Fibroblast of gingiva (primary cell): Measurements from ENCODE around the gene NOL4L.
A peak's percentile ranks its signal among the peaks of the same experiment; 100 is the strongest.
"Not testable (repeated sequence)": the region's sequence is repeated elsewhere in the genome, so short reads cannot be mapped to it uniquely, and the experiment has no call there.

Source experiments
- DNase-seq: peaks from one replicate; pipeline ENCODE4 v3.0.0-alpha.2; 2011; ENCODE audit warnings: low read depth

Gene NOL4L

DNA sequence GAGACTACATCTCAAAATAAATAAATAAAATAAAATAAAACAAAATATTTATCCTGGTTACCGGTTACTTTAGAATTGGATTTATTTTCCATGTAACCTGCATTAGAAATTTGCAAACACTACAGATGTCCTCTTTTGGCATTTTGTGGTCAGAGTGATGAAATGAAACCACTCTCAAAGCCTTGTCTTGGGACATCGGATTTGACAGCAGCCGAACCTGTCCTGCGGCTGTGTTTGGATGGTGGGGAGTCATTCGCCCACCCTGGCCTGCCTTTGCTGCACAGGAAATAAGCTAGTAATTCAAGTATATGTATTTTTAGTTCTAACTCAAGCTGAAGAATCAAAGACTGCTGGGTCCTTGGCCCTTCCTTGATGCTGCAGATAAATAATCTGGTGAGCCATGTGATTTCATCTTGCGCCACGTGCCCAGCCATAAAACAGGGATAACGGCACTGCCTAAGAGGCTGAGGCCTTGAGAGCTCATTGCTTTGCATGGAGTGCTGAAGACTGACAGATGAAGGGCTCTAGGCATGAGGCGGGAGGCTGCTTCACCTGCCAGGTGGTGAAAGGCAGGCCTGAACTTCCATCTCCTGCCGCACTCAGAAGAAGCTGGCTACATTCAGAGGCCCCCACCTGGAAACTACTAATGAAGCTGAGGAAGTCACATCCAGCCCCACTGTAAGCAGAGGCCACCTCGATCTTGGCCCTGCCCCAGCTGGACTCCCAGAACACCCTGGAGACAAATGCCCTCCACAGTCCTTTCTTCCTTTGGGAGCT is 76.9 kb downstream of the NOL4L start:
- DNase-seq = no peak

- DNase-seq = no peak
Observed at GRCh38 chr20:32506721-32507120, 78.4 kb downstream of the NOL4L start.

DNA sequence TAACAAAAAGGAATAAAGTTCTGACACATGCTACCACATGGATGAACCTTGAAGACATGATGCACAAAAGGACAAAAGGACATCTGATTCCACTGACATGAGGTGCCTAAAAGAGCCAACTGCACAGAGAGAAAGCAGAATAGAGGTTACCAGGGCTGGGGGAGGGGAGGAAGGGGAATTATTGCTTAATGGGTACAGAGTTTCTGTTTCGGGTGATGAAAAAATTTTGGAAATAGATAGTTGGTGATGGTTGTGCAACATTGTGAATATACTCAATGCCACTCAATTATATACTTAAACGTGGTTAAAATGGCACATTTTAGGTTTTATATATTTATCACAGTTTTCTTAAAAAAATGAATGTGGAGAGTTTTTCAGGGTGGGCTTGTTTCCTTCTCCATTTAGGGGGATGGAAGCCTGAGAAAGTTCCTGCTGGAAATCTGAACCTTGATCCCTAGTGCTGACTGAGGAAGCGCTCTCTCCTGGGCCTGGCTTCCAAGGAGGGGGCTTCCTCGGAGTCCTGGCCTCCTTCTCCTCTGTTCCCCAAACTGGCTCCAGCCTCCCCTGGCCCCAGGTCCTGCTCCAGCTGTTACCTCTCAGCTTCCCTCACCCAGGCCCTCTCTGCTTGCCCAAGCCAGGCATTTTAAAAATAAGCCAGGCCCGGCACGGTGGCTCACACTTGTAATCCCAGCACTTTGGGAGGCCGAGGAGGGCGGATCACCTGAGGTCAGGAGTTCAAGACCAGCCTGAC is 79.2 kb downstream of the NOL4L start:
- DNase-seq = no peak

GRCh38 chr20:32501709-32502108 is 83.4 kb downstream of the NOL4L start:
- no peak for DNase-seq

- DNase-seq = no peak
Observed at GRCh38 chr20:32497589-32498224, 87.4 kb downstream of the NOL4L start.

- DNase-seq = no peak
Observed at GRCh38 chr20:32496811-32497533, 88.2 kb downstream of the NOL4L start.

DNA sequence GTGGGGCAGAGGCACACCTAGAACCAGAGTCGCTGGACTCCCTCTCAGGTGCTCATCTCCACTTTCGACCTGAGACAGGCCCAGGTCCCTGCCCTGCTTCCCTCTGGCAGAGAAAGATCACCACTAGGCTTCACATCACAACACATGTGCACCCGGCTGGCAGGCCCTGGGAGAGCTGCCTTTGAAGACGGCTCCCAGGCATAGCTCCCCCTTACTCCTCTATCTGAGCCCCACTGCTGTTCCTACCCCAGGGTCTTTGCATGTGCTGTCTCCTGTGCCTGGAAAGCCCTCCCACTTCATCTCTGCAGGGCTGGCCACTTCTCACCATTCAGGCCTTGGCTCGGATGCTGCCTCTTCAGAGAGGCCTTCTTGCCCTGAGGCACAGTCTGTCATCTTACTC is 89.2 kb downstream of the NOL4L start:
- DNase-seq = no peak

DNA sequence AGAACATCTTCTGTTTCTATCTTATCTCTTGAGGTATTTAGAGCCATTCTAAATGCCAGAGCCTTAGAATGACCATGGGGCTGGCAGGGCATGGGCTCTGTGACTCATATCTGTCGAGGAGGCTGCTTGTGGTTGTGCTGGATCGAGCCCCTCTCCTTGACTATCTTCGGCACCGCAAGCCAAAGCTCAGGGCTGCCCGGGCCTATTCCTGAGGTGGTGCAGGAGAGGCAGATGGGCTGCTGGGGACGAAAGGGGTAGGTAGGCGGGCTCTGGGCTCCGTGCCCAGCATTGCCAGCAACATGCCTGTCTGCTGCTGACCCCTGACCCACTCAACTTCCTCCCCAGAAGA is 89.9 kb downstream of the NOL4L start:
- no peak for DNase-seq

DNA sequence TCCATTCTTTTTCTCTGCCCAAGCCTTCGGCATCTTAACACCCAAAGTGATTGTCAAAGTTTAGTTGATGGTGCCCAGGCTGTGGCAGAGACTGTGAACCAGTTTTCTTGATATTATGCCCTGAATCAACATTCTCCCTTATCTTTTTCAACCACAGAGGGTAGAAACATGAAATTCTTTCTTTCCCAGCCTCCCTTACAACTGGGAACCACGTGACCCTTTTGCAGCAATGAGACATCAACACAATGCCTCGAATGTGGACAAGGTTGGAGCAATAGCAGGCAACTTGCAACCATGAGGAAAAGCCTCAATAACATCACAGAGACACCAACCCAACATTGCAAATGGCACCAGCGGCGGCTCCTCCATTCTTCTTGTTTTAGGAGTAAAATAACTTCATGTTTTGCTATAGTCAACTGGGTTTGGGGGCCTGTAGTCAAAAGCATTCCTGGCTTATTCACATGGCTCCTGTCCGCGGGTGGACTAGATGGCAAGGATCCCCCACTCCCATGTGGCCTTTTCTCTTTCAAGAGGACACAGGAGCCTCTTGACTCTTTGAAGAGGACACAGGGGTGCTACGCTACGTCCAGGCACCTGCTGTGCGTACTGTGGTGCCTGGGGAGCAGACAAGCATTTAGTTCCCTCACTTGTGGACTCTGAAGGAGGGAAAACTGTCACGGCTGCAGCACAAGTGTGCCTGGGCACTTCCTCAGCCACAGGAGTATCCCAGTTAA is 90.5 kb downstream of the NOL4L start:
- DNase-seq = no peak

DNA sequence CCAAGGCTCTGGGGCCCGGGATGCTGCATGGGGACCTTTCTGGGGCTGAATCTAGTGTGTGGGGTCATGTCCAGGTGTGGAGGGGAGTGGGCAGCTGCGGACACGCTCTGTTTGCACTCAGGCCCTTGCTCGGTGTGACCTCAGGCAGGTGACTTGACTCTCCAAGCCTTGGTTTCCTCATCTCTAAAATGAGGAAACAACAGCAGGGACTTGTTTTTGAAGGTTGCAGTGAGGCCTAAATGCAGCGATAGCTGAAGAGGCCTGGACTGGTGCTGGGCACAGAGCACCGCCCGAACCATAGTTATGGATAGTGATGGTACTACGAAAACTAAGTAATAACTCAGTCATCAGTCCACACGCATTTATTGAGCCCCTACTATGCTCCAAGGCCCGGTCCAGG is 91.8 kb downstream of the NOL4L start:
- DNase-seq = no peak

DNA sequence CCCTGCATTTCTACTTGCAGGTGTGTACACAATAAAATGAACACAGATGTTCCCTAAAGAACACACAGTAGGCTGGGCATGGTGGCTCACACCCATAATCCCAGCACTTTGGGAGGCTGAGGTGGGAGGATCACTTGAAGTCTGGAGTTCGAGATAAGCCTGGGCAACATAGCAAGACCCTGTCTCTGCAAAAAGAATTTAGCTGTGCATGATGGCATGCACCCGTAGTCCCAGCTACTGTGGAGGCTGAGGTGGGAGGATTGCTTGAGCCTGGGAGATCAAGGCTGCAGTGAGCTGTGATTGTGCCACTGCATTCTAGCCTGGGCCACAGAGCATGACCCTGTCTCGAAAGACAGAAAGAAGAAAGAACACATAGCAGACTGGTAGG is 93.4 kb downstream of the NOL4L start:
- not testable (repeated sequence) for DNase-seq

DNA sequence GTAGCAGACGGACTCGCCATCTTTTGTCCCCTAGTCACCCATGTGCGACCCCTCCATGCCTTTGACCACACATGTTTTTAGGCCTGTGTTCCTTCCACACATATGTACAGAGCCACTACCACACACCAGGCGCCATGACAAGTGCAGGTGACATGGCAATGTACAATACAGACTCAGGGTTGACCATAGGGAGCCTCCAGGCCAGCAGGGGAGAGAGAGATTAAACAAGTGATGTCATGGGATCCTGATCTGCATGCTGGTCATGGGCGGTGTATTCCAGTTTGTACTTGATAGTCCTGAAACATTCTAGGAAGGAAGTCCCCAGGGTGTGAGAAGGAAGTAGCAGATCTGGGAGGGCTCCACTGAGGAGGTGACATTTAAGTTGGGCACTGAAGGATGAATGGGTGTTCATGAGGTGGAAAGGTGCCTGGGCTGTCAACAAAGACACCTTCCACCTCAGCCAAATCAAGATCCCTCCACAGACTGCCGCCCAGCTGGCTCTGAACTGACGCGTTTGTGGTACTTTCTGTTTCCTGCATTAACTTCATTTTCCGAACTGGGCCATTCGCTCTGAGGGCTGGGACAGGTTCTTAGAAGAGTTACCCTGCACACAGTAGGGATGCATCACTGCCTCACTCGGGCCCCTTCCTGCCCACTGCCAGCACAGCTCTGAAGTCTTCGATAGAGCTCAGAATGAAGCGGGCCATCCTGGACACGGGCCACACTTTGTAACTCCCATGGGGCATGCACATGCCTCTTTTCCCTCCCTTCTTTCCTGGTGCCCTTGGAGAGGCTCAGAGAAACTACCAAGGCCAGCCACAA is 94.0 kb downstream of the NOL4L start:
- no peak for DNase-seq

DNA sequence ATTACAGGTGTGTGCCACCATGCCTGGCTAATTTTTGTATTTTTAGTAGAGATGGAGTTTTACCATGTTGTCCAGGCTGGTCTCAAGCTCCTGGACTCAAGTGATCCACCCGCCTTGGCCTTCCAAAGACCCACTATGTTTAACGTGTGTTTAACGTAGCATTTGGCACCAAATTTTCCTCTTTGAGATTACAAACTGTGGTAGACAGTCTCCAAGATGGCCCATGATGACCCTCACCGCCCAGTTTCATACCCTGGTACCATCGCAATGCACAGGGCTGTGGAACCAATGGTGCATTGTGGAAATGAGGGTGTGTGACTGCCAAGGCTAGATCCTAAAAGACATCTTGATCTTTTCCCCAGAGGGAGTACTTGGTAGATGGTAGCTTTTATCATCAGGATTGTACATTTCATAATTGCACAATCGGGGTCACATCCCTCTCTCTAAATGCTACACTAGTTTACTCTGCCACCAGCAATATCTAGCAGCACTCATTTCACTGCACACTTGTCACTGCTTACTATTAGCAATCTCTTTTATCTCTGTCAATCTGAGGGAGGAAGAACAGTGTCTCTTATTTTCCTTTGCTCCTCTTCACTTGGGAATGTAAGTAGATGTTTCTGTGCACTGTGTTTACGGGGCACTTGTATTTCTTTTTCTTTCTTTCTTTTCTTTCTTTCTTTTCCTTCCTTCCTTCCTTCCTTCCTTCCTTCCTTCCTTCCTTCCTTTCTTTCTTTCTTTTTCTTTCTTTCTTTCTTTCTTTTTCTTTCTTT is 96.9 kb downstream of the NOL4L start:
- no peak for DNase-seq

GRCh38 chr20:32487381-32487780 is 97.8 kb downstream of the NOL4L start:
- no peak for DNase-seq

- DNase-seq = no peak
Observed at GRCh38 chr20:32485770-32486478, 99.2 kb downstream of the NOL4L start.

- peak; percentile 79 for DNase-seq
Observed at GRCh38 chr20:32484958-32485769, 100.0 kb downstream of the NOL4L start.

GRCh38 chr20:32484225-32484957 is 100.7 kb downstream of the NOL4L start:
- no peak for DNase-seq
